Nephron progenitor cell (in vitro differentiated cells): ENCODE measurements around the gene C19orf25.

Source experiments
- DNase-seq: peaks from one replicate; pipeline ENCODE4 v3.0.0; 2021
- H3K27ac Mint-ChIP-seq: 2 replicates; pipeline ENCODE4 v1.8.0; 2021; ENCODE audit warnings: mild to moderate bottlenecking, moderate library complexity, mixed read lengths
- H3K27me3 Mint-ChIP-seq: 2 replicates; pipeline ENCODE4 v1.8.0; 2021; ENCODE audit warnings: mild to moderate bottlenecking, low read depth, mixed read lengths; ENCODE audit not compliant: poor library complexity
- H3K36me3 Mint-ChIP-seq: 2 replicates; pipeline ENCODE4 v1.8.0; 2021; ENCODE audit warnings: low read depth, mixed read lengths
- H3K4me1 Mint-ChIP-seq: 2 replicates; pipeline ENCODE4 v1.8.0; 2021; ENCODE audit warnings: mixed read lengths
- H3K4me3 Mint-ChIP-seq: 2 replicates; pipeline ENCODE4 v1.8.0; 2021; ENCODE audit warnings: mild to moderate bottlenecking, moderate library complexity, mixed read lengths
- H3K9me3 Mint-ChIP-seq: 2 replicates; pipeline ENCODE4 v1.8.0; 2021; ENCODE audit warnings: mild to moderate bottlenecking, moderate library complexity, mixed read lengths
- TF ChIP-seq, protein P1 (sequence below): fragments of 200-600 bp; sonication (generic); IDR thresholded peaks from 2 replicates; pipeline ENCODE4 v1.5.0; 2021; ENCODE audit warnings: antibody characterized with exemption

The C19orf25 gene

DNA sequence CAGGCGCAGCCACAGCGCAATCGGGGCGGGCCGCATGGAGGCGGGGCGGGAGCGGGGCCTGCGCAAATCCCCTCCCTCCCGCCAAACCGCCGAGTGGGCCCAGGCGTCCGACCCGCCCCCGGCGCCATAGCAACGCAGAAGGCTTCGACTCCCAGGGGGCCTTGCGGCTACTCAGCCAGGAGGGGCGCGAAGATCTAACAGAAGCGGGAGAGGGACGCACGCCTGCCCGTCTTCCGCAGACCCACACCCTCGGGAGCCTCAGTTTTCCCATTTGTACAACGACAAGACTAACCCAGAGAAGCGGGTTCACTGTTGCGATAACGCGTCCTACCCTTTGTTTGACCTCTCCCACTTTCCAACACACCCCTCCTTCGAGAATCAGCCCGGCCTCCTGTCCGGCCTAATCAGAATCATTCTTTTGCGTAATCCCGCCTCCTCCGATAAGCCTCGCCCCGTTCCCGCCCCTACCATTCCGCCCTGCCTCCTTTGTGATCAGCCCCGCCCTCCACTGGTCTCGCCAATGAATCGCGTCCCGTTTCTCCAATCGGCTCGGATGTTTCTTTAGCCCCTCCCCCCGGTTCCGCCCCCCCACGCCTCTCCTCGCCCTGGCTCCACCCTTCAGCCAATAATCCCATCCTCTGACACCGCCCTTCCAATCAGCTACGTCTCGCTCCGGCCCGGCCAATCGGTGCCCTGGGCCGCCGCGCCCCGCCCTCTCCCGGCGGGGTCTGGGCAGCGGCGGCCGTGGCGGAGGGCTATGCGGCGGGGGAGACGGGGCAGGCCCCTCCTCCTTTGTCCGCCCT lies 11.5 kb upstream of the C19orf25 start, which contains the start of gene PCSK4:
TSS of gene PCSK4 (minus strand) at position 40 of the 803 bp plus-strand sequence. CDS start at position 36, 4 bp downstream.
- peak; percentile 98 for DNase-seq
- H3K4me3 Mint-ChIP-seq: peak within 1 kb of the TSS; percentile 86
- H3K4me1 Mint-ChIP-seq: peaks cover 11% of the 10 kb centered on the region
- no peaks in the 10 kb centered on the region for H3K9me3 Mint-ChIP-seq
- TF ChIP-seq, protein P1, sequence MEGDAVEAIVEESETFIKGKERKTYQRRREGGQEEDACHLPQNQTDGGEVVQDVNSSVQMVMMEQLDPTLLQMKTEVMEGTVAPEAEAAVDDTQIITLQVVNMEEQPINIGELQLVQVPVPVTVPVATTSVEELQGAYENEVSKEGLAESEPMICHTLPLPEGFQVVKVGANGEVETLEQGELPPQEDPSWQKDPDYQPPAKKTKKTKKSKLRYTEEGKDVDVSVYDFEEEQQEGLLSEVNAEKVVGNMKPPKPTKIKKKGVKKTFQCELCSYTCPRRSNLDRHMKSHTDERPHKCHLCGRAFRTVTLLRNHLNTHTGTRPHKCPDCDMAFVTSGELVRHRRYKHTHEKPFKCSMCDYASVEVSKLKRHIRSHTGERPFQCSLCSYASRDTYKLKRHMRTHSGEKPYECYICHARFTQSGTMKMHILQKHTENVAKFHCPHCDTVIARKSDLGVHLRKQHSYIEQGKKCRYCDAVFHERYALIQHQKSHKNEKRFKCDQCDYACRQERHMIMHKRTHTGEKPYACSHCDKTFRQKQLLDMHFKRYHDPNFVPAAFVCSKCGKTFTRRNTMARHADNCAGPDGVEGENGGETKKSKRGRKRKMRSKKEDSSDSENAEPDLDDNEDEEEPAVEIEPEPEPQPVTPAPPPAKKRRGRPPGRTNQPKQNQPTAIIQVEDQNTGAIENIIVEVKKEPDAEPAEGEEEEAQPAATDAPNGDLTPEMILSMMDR: no peak
- peak within 1 kb of the TSS; percentile 99 for H3K27ac Mint-ChIP-seq
- peaks cover 39% of the 10 kb centered on the region for H3K27me3 Mint-ChIP-seq
- H3K36me3 Mint-ChIP-seq: no peaks in the 10 kb centered on the region

DNA sequence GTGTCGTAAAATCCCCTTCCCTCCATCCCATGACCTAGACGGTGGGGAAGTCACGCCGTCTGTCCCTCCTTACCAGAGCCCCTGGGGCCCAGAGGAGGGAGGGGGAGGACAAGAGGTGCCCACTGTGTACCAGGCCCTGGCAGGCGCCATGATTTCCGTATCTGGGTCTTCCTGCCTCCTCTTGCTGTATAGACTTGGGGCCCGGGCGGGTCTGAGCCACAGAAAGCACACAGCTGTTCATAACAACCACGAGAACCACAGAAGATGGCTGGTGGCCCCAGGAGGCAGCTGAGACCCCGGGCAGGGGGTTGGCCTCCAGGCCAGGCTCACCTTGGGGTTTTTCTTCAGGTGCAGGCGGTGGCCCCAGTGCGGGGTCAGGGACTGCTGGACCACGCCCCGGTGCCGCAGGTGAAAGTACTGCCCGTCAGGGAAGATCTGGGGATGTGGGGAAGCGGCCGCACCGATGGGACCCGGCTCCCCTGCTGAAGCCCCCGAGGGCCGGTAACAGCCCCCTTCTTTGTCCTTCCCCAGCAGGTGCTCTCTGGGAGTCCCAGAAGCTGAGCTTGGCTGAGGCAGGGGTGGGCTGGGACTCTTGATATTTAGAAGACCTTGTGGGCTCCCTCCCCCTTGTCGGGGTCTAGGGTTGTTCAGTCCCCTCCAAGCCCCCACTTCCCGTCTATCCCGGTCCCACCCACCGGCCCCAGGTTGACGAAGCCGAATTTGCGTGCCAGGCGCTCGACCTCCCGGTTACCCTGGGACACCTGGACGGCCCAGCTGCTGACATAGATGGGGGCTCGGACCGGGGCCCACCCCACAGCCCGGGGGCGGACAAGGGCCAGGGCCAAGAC lies 10.7 kb upstream of the C19orf25 start:
- Mint-ChIP-seq H3K27me3 (peaks cover 32% of the 10 kb centered on the region), H3K36me3 (no peaks in the 10 kb centered on the region), H3K27ac (peak overlapping the region; percentile 72), H3K4me1 (peaks cover 11% of the 10 kb centered on the region), H3K9me3 (no peaks in the 10 kb centered on the region), H3K4me3 (peak overlapping the region; percentile 70)
- no peak for DNase-seq
- TF ChIP-seq, protein P1: no peak

DNA sequence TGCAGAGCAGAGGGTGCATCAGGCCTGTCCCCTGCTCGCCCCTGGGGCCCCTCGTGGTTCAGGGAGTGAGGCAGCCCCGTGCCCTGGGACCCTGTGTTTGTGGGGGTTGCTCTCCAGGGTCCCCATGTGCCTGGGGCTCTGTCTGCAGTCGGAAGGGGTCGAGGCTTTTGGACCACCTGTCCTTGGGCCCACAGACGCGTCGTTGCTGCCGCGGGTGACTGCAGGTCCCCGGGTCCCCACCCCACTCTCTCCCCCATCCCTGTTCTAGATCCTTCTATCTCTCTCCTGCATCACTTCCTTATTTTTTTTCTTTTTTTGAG lies 9.2 kb upstream of the C19orf25 start:
- DNase-seq: no peak
- H3K4me3 Mint-ChIP-seq: no peak overlapping the region
- peaks cover 11% of the 10 kb centered on the region for H3K4me1 Mint-ChIP-seq
- peaks cover 18% of the 10 kb centered on the region for H3K27me3 Mint-ChIP-seq
- TF ChIP-seq, protein P1: no peak
- no peaks in the 10 kb centered on the region for H3K9me3 Mint-ChIP-seq
- H3K36me3 Mint-ChIP-seq: no peaks in the 10 kb centered on the region
- no peak overlapping the region for H3K27ac Mint-ChIP-seq

DNA sequence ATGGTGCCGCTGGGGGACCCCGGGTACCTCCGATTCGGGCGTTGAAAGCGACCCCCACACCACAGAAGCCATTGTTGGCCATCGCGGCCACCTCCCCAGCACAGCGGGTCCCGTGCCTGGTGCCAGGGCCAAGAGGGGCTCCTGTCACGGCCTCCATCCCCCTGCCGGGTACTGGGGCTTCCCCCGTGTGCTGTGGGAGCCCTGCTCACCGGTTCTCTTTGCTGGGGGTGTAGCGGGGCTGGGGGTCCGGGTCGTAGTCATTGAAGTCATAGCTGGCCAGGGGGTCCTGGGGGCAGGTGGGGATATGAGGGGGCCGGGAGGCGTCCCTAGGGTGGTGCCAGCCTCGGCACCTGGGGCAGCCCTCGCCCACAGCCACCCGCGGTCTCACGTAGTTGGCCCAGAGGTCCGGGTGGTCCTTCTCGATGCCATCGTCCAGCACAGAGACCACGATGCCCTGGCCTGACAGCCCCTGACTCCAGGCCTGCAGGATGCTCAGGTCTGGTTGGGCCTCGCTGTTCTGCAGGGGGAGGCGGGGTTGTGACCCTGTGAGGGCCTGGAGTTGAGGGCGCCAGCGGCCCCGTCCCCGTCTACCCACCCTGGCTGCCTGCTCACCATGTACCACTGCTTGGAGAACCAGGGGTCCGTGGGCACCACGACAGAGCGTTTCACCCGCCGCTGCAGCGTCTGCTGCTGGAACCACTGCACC lies 8.7 kb upstream of the C19orf25 start:
- H3K27ac Mint-ChIP-seq: no peak overlapping the region
- no peaks in the 10 kb centered on the region for H3K9me3 Mint-ChIP-seq
- TF ChIP-seq, protein P1: no peak
- H3K4me1 Mint-ChIP-seq: peaks cover 11% of the 10 kb centered on the region
- H3K36me3 Mint-ChIP-seq: no peaks in the 10 kb centered on the region
- H3K4me3 Mint-ChIP-seq: no peak overlapping the region
- H3K27me3 Mint-ChIP-seq: peaks cover 13% of the 10 kb centered on the region
- no peak for DNase-seq

DNA sequence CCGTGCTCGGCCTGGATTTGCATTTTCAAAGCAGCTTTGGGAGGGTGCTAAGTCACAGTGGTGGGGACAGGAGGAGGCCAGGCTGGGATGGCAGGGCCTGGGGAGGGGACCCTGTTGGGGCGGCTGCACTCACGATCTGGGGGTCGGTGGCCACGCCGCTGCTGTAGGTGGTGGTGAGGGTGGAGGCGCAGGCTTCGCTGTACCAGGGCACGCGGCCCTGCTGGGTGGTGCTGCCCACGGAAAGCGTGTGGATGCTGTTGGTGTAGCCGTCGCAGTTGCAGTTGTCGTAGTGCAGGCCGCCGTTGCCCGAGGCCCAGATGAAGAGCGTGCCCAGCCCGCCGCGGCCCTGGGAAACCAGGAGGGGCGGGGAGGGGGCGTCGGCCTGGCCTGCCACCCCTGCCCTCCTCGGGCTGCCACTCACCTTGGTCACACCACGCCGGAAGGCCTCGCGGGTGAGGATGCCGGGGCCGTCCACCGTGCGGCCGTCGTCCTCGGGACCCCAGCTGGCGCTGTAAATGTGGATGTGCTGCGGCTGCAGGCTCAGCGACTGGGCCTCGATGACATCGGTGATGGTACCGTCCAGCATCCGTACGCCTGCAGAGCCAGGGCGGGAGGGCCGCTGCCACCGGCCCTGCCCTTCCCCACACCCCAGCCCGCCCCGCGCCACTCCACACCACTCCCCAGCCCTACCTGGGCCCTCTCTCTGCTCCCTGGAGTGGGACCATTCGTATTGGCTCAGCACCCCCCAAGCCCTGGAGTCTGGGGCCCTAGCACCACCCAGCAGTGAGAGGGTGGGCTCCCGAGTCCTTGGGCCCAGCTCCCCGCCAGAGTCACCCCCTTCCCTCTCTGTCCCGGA lies 7.9 kb upstream of the C19orf25 start:
- no peak for DNase-seq
- peaks cover 5% of the 10 kb centered on the region for H3K27me3 Mint-ChIP-seq

More for the DNA sequence above, 7.9 kb upstream of the C19orf25 start:
- H3K4me3 Mint-ChIP-seq: no peak overlapping the region
- no peak overlapping the region for H3K27ac Mint-ChIP-seq
- H3K36me3 Mint-ChIP-seq: no peaks in the 10 kb centered on the region
- H3K9me3 Mint-ChIP-seq: no peaks in the 10 kb centered on the region
- TF ChIP-seq, protein P1: no peak
- peaks cover 10% of the 10 kb centered on the region for H3K4me1 Mint-ChIP-seq
